BLaER1 treated with 17β-estradiol and CSF1 and Interleukin-3, amounts not matched to agents 10 nM and 100 nM (cell line): Measurements from ENCODE around the gene BAHD1.

Experiments used
- H3K27ac ChIP-seq, 11 experiments: shearing (Covaris generic); formaldehyde crosslinking; 2 replicates each; pipeline ENCODE4 v1.8.1; 2022
- H3K27me3 ChIP-seq, 11 experiments: shearing (Covaris generic); formaldehyde crosslinking; 2 replicates each; pipeline ENCODE4 v1.8.1; 2022
- H3K36me3 ChIP-seq, 11 experiments: shearing (Covaris generic); formaldehyde crosslinking; 2 replicates each; pipeline ENCODE4 v1.8.1; 2022
- H3K4me1 ChIP-seq, 10 experiments: shearing (Covaris generic); formaldehyde crosslinking; 2 replicates each; pipeline ENCODE4 v1.8.1; 2022
- H3K4me2 ChIP-seq, 11 experiments: shearing (Covaris generic); formaldehyde crosslinking; 2 replicates each; pipeline ENCODE4 v1.8.1; 2022
- H3K4me3 ChIP-seq, 10 experiments: shearing (Covaris generic); formaldehyde crosslinking; 2 replicates each; pipeline ENCODE4 v1.8.1; 2022
- H3K9ac ChIP-seq, 11 experiments: shearing (Covaris generic); formaldehyde crosslinking; 2 replicates each; pipeline ENCODE4 v1.8.1; 2022
- H3K9me3 ChIP-seq, 11 experiments: shearing (Covaris generic); formaldehyde crosslinking; replicated peaks in 1 of 11; 2 replicates each; pipeline ENCODE4 v1.8.1; 2022
- H4K20me1 ChIP-seq, 11 experiments: shearing (Covaris generic); formaldehyde crosslinking; 2 replicates each; pipeline ENCODE4 v1.8.1; 2022
- Cebpa-rat ChIP-seq, 11 experiments: shearing (Covaris generic); IDR thresholded peaks; 2 replicates each; pipeline ENCODE4 v1.8.1; 2022

Gene BAHD1

GRCh38 chr15:40513609-40514008 lies 72.9 kb downstream of the BAHD1 start:
- Histone ChIP-seq H3K4me2 (no peak overlapping the region), H3K27me3 (peaks cover 46 to 56% (median 51%) of the 10 kb centered on the region in 11 experiments), H3K9me3 (no peaks in the 10 kb centered on the region), H3K36me3 (no peaks in the 10 kb centered on the region), H3K4me3 (no peak overlapping the region), H3K4me1 (peaks cover 10 to 17% (median 15%) of the 10 kb centered on the region in 10 experiments), H4K20me1 (peaks cover 0 to 18% (median 0%) of the 10 kb centered on the region in 11 experiments; a peak in 8 of 22 replicates), H3K9ac (no peak overlapping the region), H3K27ac (no peak overlapping the region)
- TF ChIP-seq Cebpa-rat (IDR thresholded peaks at IDR 0.05), result no peak

GRCh38 chr15:40516322-40516721 lies 75.6 kb downstream of the BAHD1 start:
- TF ChIP-seq Cebpa-rat (IDR thresholded peaks at IDR 0.05), result no peak
- H3K4me1 ChIP-seq, result peaks cover 5 to 13% (median 6%) of the 10 kb centered on the region in 10 experiments; a peak in 19 of 20 replicates
- H3K9ac ChIP-seq, result no peak overlapping the region
- no peak overlapping the region for H3K4me3 ChIP-seq
- peaks cover 0 to 13% (median 0%) of the 10 kb centered on the region in 11 experiments; a peak in 8 of 22 replicates for H4K20me1 ChIP-seq
- no peaks in the 10 kb centered on the region for H3K36me3 ChIP-seq
- H3K27ac ChIP-seq, result no peak overlapping the region
- H3K9me3 ChIP-seq, result no peaks in the 10 kb centered on the region
- H3K27me3 ChIP-seq, result peaks cover 24 to 30% (median 26%) of the 10 kb centered on the region in 11 experiments
- H3K4me2 ChIP-seq, result no peak overlapping the region
